ENCODE results near the gene EXOSC7. TPM values are rescaled to one million over a fixed set of nuclear protein-coding genes. Genes with fewer than 3 reads are reported as not detected.
A peak's percentile ranks its signal among the peaks of the same experiment; 100 is the strongest.
"Not testable (repeated sequence)": the region's sequence is repeated elsewhere in the genome, so short reads cannot be mapped to it uniquely, and the experiment has no call there.

The EXOSC7 gene
- total and polyA plus RNA-seq, 5 donors = 22.7 to 37.5 (median 29.6) TPM

- H3K4me1 ChIP-seq (ENCODE audit: control insufficient read depth, insufficient read depth, low read length) = peaks cover 2% of the 10 kb centered on the region
- intact Hi-C loops (cut with DNase I) = loop anchor here in 2 of 4 donors (5.0 to 10.0 kb wide), 3 partner anchors 51 to 472 kb away; no protein-coding TSS in a partner anchor
- no peaks in the 10 kb centered on the region for H3K27me3 ChIP-seq (ENCODE audit: control insufficient read depth, insufficient read depth)
- peak overlapping the region; percentile 4 for H3K27ac ChIP-seq (ENCODE audit: low read length)
- H3K4me3 ChIP-seq (ENCODE audit: low read length) = peak overlapping the region; percentile 3
- ATAC-seq = peak; percentile 38 to 55
- peak; percentile 46 to 77 (median 74) for DNase-seq
- no peaks in the 10 kb centered on the region for H3K9me3 ChIP-seq (ENCODE audit: control insufficient read depth, low read length)
- 34% methylated on average over 64 of the region's 64 CpGs for WGBS
Observed at GRCh38 chr3:45035441-45036301, 59.6 kb downstream of the EXOSC7 start.

GRCh38 chr3:45037720-45038455 is 61.8 kb downstream of the EXOSC7 start:
- Histone ChIP-seq H3K4me1 (ENCODE audit: control insufficient read depth, insufficient read depth, low read length) (peaks cover 2% of the 10 kb centered on the region), H3K27ac (ENCODE audit: low read length) (no peak overlapping the region)
- WGBS = 6% methylated on average over 11 of the region's 11 CpGs

GRCh38 chr3:45041666-45042065 is 65.6 kb downstream of the EXOSC7 start:
- H3K27me3 ChIP-seq (ENCODE audit: control insufficient read depth, insufficient read depth) = no peaks in the 10 kb centered on the region
- H3K9me3 ChIP-seq (ENCODE audit: control insufficient read depth, low read length) = no peaks in the 10 kb centered on the region
- no peaks in the 10 kb centered on the region for H3K4me1 ChIP-seq (ENCODE audit: control insufficient read depth, insufficient read depth, low read length)
- DNase-seq (no peak), ATAC-seq (no peak)
- WGBS = 82% methylated on average over 2 of the region's 2 CpGs
- no peak overlapping the region for H3K4me3 ChIP-seq (ENCODE audit: low read length)
- intact Hi-C loops (cut with DNase I) = loop anchor here (2.0 to 10.0 kb wide), 3 partner anchors 167 to 453 kb away; no protein-coding TSS in a partner anchor
- H3K27ac ChIP-seq (ENCODE audit: low read length) = no peak overlapping the region

More at GRCh38 chr3:45037720-45038455, 61.8 kb downstream of the EXOSC7 start:
- intact Hi-C loops (cut with DNase I) = loop anchor here in 2 of 4 donors (5.0 to 10.0 kb wide), 3 partner anchors 53 to 469 kb away; no protein-coding TSS in a partner anchor
- DNase-seq (peak; percentile 90 to 97 (median 94)), ATAC-seq (peak; percentile 76 to 79)
- Histone ChIP-seq H3K9me3 (ENCODE audit: control insufficient read depth, low read length) (no peaks in the 10 kb centered on the region), H3K4me3 (ENCODE audit: low read length) (no peak overlapping the region), H3K27me3 (ENCODE audit: control insufficient read depth, insufficient read depth) (no peaks in the 10 kb centered on the region)

- Histone ChIP-seq H3K4me3 (ENCODE audit: low read length) (no peak overlapping the region), H3K4me1 (ENCODE audit: control insufficient read depth, insufficient read depth, low read length) (no peaks in the 10 kb centered on the region), H3K27ac (ENCODE audit: low read length) (no peak overlapping the region), H3K27me3 (ENCODE audit: control insufficient read depth, insufficient read depth) (no peaks in the 10 kb centered on the region), H3K9me3 (ENCODE audit: control insufficient read depth, low read length) (no peaks in the 10 kb centered on the region)
- DNase-seq = no peak
- 74% methylated on average over 3 of the region's 3 CpGs for WGBS
- intact Hi-C loops (cut with DNase I) = loop anchor here in 2 of 4 donors (2.0 to 10.0 kb wide), 2 partner anchors 169 to 453 kb away; no protein-coding TSS in a partner anchor
- ATAC-seq = no peak
Observed at GRCh38 chr3:45042162-45042561, 66.1 kb downstream of the EXOSC7 start.

- no peaks in the 10 kb centered on the region for H3K9me3 ChIP-seq (ENCODE audit: control insufficient read depth, low read length)
- no peak for DNase-seq
- intact Hi-C loops (cut with DNase I) = loop anchor here in 2 of 4 donors (2.0 to 10.0 kb wide), 2 partner anchors 167 to 451 kb away; no protein-coding TSS in a partner anchor
- H3K27ac ChIP-seq (ENCODE audit: low read length) = peak overlapping the region; percentile 30
- H3K27me3 ChIP-seq (ENCODE audit: control insufficient read depth, insufficient read depth) = no peaks in the 10 kb centered on the region
- no peak for ATAC-seq
- no peaks in the 10 kb centered on the region for H3K4me1 ChIP-seq (ENCODE audit: control insufficient read depth, insufficient read depth, low read length)
- no peak overlapping the region for H3K4me3 ChIP-seq (ENCODE audit: low read length)
- 54% methylated on average over 2 of the region's 2 CpGs for WGBS
Observed at GRCh38 chr3:45043728-45044299, 67.8 kb downstream of the EXOSC7 start.

- Histone ChIP-seq H3K27ac (ENCODE audit: low read length) (no peak overlapping the region), H3K9me3 (ENCODE audit: control insufficient read depth, low read length) (no peaks in the 10 kb centered on the region), H3K27me3 (ENCODE audit: control insufficient read depth, insufficient read depth) (no peaks in the 10 kb centered on the region), H3K4me3 (ENCODE audit: low read length) (no peak overlapping the region), H3K4me1 (ENCODE audit: control insufficient read depth, insufficient read depth, low read length) (no peaks in the 10 kb centered on the region)
- intact Hi-C loops (cut with DNase I) = loop anchor here in 1 of 4 donors (10.0 kb wide), 1 partner anchor 447 kb away; no protein-coding TSS in a partner anchor
- ATAC-seq (no peak), DNase-seq (no peak)
- WGBS = 73% methylated on average over 4 of the region's 4 CpGs
Observed at GRCh38 chr3:45048244-45048643, 72.2 kb downstream of the EXOSC7 start.

- H3K27me3 ChIP-seq (ENCODE audit: control insufficient read depth, insufficient read depth) = no peaks in the 10 kb centered on the region
- no peak overlapping the region for H3K4me3 ChIP-seq (ENCODE audit: low read length)
- ATAC-seq = no peak
- DNase-seq = no peak
- no peaks in the 10 kb centered on the region for H3K9me3 ChIP-seq (ENCODE audit: control insufficient read depth, low read length)
- WGBS = 85% methylated on average over 4 of the region's 4 CpGs
- H3K27ac ChIP-seq (ENCODE audit: low read length) = no peak overlapping the region
- intact Hi-C loops (cut with DNase I) = loop anchor here in 1 of 4 donors (10.0 kb wide), 1 partner anchor 445 kb away; no protein-coding TSS in a partner anchor
- H3K4me1 ChIP-seq (ENCODE audit: control insufficient read depth, insufficient read depth, low read length) = no peaks in the 10 kb centered on the region
Observed at GRCh38 chr3:45049807-45050206, 73.8 kb downstream of the EXOSC7 start.

GRCh38 chr3:45051685-45052084 is 75.6 kb downstream of the EXOSC7 start:
- intact Hi-C loops (cut with DNase I) = no loop called here
- Histone ChIP-seq H3K27me3 (ENCODE audit: control insufficient read depth, insufficient read depth) (no peaks in the 10 kb centered on the region), H3K9me3 (ENCODE audit: control insufficient read depth, low read length) (no peaks in the 10 kb centered on the region), H3K4me3 (ENCODE audit: low read length) (no peak overlapping the region), H3K4me1 (ENCODE audit: control insufficient read depth, insufficient read depth, low read length) (peaks cover under 1% of the 10 kb centered on the region), H3K27ac (ENCODE audit: low read length) (no peak overlapping the region)
- peak in 1 of 3 donors; percentile 49 for DNase-seq
- WGBS = 83% methylated on average over 6 of the region's 6 CpGs
- ATAC-seq = no peak

- H3K27me3 ChIP-seq (ENCODE audit: control insufficient read depth, insufficient read depth); H3K9me3 ChIP-seq (ENCODE audit: control insufficient read depth, low read length); intact Hi-C loops (cut with DNase I); ATAC-seq; H3K27ac ChIP-seq (ENCODE audit: low read length); DNase-seq; H3K4me1 ChIP-seq (ENCODE audit: control insufficient read depth, insufficient read depth, low read length); H3K4me3 ChIP-seq (ENCODE audit: low read length): not testable (repeated sequence)
- 59% methylated on average over 1 of the region's 1 CpG for WGBS
Observed at GRCh38 chr3:45053805-45054195, 77.8 kb downstream of the EXOSC7 start.

- H3K4me1 ChIP-seq (ENCODE audit: control insufficient read depth, insufficient read depth, low read length) = peaks cover 3% of the 10 kb centered on the region
Observed at GRCh38 chr3:45054196-45054857, 78.3 kb downstream of the EXOSC7 start.

More at GRCh38 chr3:45054196-45054857, 78.3 kb downstream of the EXOSC7 start:
- intact Hi-C loops (cut with DNase I) = no loop called here
- ATAC-seq (no peak), DNase-seq (no peak)
- H3K27ac ChIP-seq (ENCODE audit: low read length) = no peak overlapping the region
- no peak overlapping the region for H3K4me3 ChIP-seq (ENCODE audit: low read length)
- WGBS = 83% methylated on average over 3 of the region's 3 CpGs
- H3K9me3 ChIP-seq (ENCODE audit: control insufficient read depth, low read length) = no peaks in the 10 kb centered on the region
- no peaks in the 10 kb centered on the region for H3K27me3 ChIP-seq (ENCODE audit: control insufficient read depth, insufficient read depth)

All from right cardiac atrium (tissue), 5 donors.